ENCODE data around the gene ASPRV1.

- no peak for TF ChIP-seq CTCF (IDR thresholded peaks at IDR 0.05)
- TF ChIP-seq POLR2A (IDR thresholded peaks at IDR 0.05), result no peak
Measured at GRCh38 chr2:69986691-69987090, 25.3 kb upstream of the ASPRV1 start.
